A673 (cell line): Measurements from ENCODE around the gene LBX1. TPM values are rescaled to one million over a fixed set of nuclear protein-coding genes. Genes with fewer than 3 reads are reported as not detected.

Source experiments
- BruUV-seq: library from RNA; stranded (reverse); fragments of 400-500 nt; replicated peaks from 2 replicates; lab custom pipeline; 2021; lab: Mats Ljungman, UMichigan
- CTCF ChIA-PET: fragments of 300-600 bp; sonication (Branson Sonifier 250); formaldehyde crosslinking; loops from one replicate; lab custom pipeline; 2022; ENCODE audit warnings: antibody characterized with exemption; lab: Charles Lee
- POLR2A ChIA-PET: fragments of 300-600 bp; sonication (Branson Sonifier 250); formaldehyde crosslinking; loops from one replicate; lab custom pipeline; 2022; ENCODE audit warnings: antibody characterized with exemption; ENCODE audit not compliant: low non-redundant PET; lab: Charles Lee
- DNase-seq: peaks from one replicate; pipeline ENCODE4 v3.0.0-alpha.2; 2015; ENCODE audit warnings: low spot score
- H3K27ac ChIP-seq: fragments of 200-600 bp; sonication (generic); 2 replicates; pipeline ENCODE4 v1.5.1; 2016; ENCODE audit warnings: mixed run types, low read depth, mild to moderate bottlenecking, mixed read lengths, antibody characterized with exemption, low read length; ENCODE audit not compliant: poor library complexity, severe bottlenecking
- H3K27me3 ChIP-seq: fragments of 200-600 bp; sonication (generic); replicated peaks from 2 replicates; pipeline ENCODE4 v1.6.1; 2017; ENCODE audit warnings: mixed run types, low read depth, mild to moderate bottlenecking, mixed read lengths, antibody characterized with exemption, low read length; ENCODE audit not compliant: insufficient read depth, poor library complexity
- H3K36me3 ChIP-seq: fragments of 200-600 bp; sonication (generic); 2 replicates; pipeline ENCODE4 v1.6.1; 2016; ENCODE audit warnings: mixed run types, mild to moderate bottlenecking, mixed read lengths, antibody characterized with exemption, low read length; ENCODE audit not compliant: insufficient read depth, poor library complexity, severe bottlenecking
- H3K4me1 ChIP-seq: fragments of 200-600 bp; sonication (generic); 2 replicates; pipeline ENCODE4 v1.6.1; 2017; ENCODE audit warnings: mixed run types, mild to moderate bottlenecking, mixed read lengths, antibody characterized with exemption, low read length; ENCODE audit not compliant: insufficient read depth, poor library complexity, severe bottlenecking
- H3K4me3 ChIP-seq: fragments of 200-600 bp; sonication (generic); 2 replicates; pipeline ENCODE4 v1.5.1; 2016; ENCODE audit warnings: low read depth, mixed run types, mild to moderate bottlenecking, mixed read lengths, low read length; ENCODE audit not compliant: poor library complexity, severe bottlenecking
- H3K9me3 ChIP-seq: fragments of 200-600 bp; sonication (generic); 2 replicates; pipeline ENCODE4 v1.6.1; 2016; ENCODE audit warnings: mixed run types, low read depth, mild to moderate bottlenecking, mixed read lengths, antibody characterized with exemption, low read length; ENCODE audit not compliant: poor library complexity, severe bottlenecking
- CTCF ChIP-seq: fragments of 300-800, 200-600 bp; sonication (generic); conservative IDR thresholded peaks from 2 replicates; pipeline ENCODE4 v1.5.1; 2017; ENCODE audit warnings: low read depth, mild to moderate bottlenecking, antibody characterized with exemption, low read length, moderate library complexity, mixed read lengths
- EZH2 ChIP-seq: fragments of 200-600 bp; sonication (generic); IDR thresholded peaks from 2 replicates; pipeline ENCODE4 v1.6.1; 2017; ENCODE audit warnings: borderline replicate concordance, low read depth, mild to moderate bottlenecking, mixed read lengths, antibody characterized with exemption, low read length; ENCODE audit not compliant: poor library complexity, severe bottlenecking
- intact Hi-C: fragments of 100-400 bp; cut with micrococcal nuclease; formaldehyde crosslinking; loops from one replicate; pipeline ENCODE4 v1.10.0; 2022; ENCODE audit not compliant: unreplicated experiment
- total RNA-seq: library from RNA; stranded (reverse); gene quantifications from 2 replicates; pipeline ENCODE4 v1.2.3, GENCODE V29; 2021

The LBX1 gene
- total RNA-seq, 1 experiment from 2014 or later = not detected

GRCh38 chr10:101183458-101184183 is 45.6 kb downstream of the LBX1 start:
- Histone ChIP-seq H3K27ac (no peak overlapping the region), H3K27me3 (peaks cover 8% of the 10 kb centered on the region), H3K4me1 (no peaks in the 10 kb centered on the region), H3K4me3 (no peak overlapping the region), H3K36me3 (no peaks in the 10 kb centered on the region), H3K9me3 (no peaks in the 10 kb centered on the region)
- POLR2A ChIA-PET = no interaction called here
- no peak for DNase-seq
- intact Hi-C loops = no loop called here
- CTCF ChIA-PET = no interaction called here
- no TSS peak for BruUV-seq
- TF ChIP-seq CTCF = no peak
- TF ChIP-seq EZH2 = no peak

- Histone ChIP-seq H3K9me3 (no peaks in the 10 kb centered on the region), H3K4me3 (no peak overlapping the region), H3K4me1 (no peaks in the 10 kb centered on the region), H3K27me3 (peaks cover 8% of the 10 kb centered on the region), H3K36me3 (no peaks in the 10 kb centered on the region), H3K27ac (no peak overlapping the region)
- DNase-seq = no peak
- TF ChIP-seq CTCF = no peak
- no peak for TF ChIP-seq EZH2
- intact Hi-C loops = no loop called here
- ChIA-PET POLR2A (no interaction called here), CTCF (no interaction called here)
- BruUV-seq = no TSS peak
These were observed 46.3 kb downstream of the LBX1 start for GRCh38 chr10:101182936-101183335.

Other genes with a start within 250 kb of the LBX1 start
- 80.4 and 88.8 TPM in 2 replicates for gene MRPL43, start 242.0 kb downstream of the LBX1 start, total RNA-seq
- 29.5 and 30.8 TPM in 2 replicates for gene TWNK, start 241.9 kb downstream of the LBX1 start, total RNA-seq
- 49.1 and 59.9 TPM in 2 replicates for gene LZTS2, start 229.7 kb downstream of the LBX1 start, total RNA-seq
- 0.26 and 0.30 TPM in 2 replicates for gene PDZD7, start 198.3 kb downstream of the LBX1 start, total RNA-seq
- gene SFXN3, start 198.2 kb downstream of the LBX1 start, total RNA-seq = 15.5 and 16.9 TPM in 2 replicates
- gene KAZALD1, start 167.5 kb downstream of the LBX1 start, total RNA-seq = 12.5 and 19.2 TPM in 2 replicates
- 0.17 TPM in 1 of 2 replicates, not detected in the other for gene TLX1, start 98.2 kb downstream of the LBX1 start, total RNA-seq
- 22.6 and 23.6 TPM in 2 replicates for gene BTRC, start 124.7 kb upstream of the LBX1 start, total RNA-seq